ENCODE results near the gene SGMS2.

SGMS2 gene

GRCh38 chr4:107824350-107825071 lies at the start of gene SGMS2:
Gene SGMS2, plus strand, starts transcription at chr4:107824932. Its CDS starts 70,622 bp downstream, at chr4:107895554.
- no peak for DNase-seq

GRCh38 chr4:107777890-107778289 lies 46.8 kb upstream of the SGMS2 start:
- DNase-seq = no peak

GRCh38 chr4:107778784-107779530 lies 45.8 kb upstream of the SGMS2 start:
- no peak for DNase-seq

- DNase-seq = no peak
Observed at GRCh38 chr4:107780665-107781064, 44.1 kb upstream of the SGMS2 start.

GRCh38 chr4:107791902-107792301 lies 32.8 kb upstream of the SGMS2 start:
- no peak for DNase-seq

GRCh38 chr4:107792711-107793110 lies 32.0 kb upstream of the SGMS2 start:
- DNase-seq = no peak

- no peak for DNase-seq
Observed at GRCh38 chr4:107793996-107794395, 30.7 kb upstream of the SGMS2 start.

GRCh38 chr4:107799669-107800450 lies 24.9 kb upstream of the SGMS2 start:
- no peak for DNase-seq

GRCh38 chr4:107800706-107801105 lies 24.0 kb upstream of the SGMS2 start:
- no peak for DNase-seq

GRCh38 chr4:107801766-107802211 lies 22.9 kb upstream of the SGMS2 start:
- no peak for DNase-seq

- DNase-seq = no peak
Observed at GRCh38 chr4:107804956-107805355, 19.8 kb upstream of the SGMS2 start.

- DNase-seq = no peak
Observed at GRCh38 chr4:107806196-107806595, 18.5 kb upstream of the SGMS2 start.

GRCh38 chr4:107808572-107808971 lies 16.2 kb upstream of the SGMS2 start:
- no peak for DNase-seq

GRCh38 chr4:107809210-107809609 lies 15.5 kb upstream of the SGMS2 start:
- no peak for DNase-seq

- DNase-seq = no peak
Observed at GRCh38 chr4:107814758-107815157, 10.0 kb upstream of the SGMS2 start.

GRCh38 chr4:107815158-107815557 lies 9.6 kb upstream of the SGMS2 start:
- DNase-seq = no peak

- DNase-seq = no peak
Observed at GRCh38 chr4:107818301-107818910, 6.3 kb upstream of the SGMS2 start.

GRCh38 chr4:107823870-107824349 lies 822 bp upstream of the SGMS2 start:
- no peak for DNase-seq

GRCh38 chr4:107825072-107825824 lies 516 bp downstream of the SGMS2 start:
- DNase-seq = no peak

GRCh38 chr4:107826421-107826980 lies 1.8 kb downstream of the SGMS2 start:
- no peak for DNase-seq

- no peak for DNase-seq
Observed at GRCh38 chr4:107828315-107829090, 3.8 kb downstream of the SGMS2 start.
